ENCODE data around the gene FOXP3. TPM values are rescaled to one million over a fixed set of nuclear protein-coding genes. Genes with fewer than 3 reads are reported as not detected.
"Not testable (repeated sequence)": the region's sequence is repeated elsewhere in the genome, so short reads cannot be mapped to it uniquely, and the experiment has no call there.

The FOXP3 gene
- total RNA-seq, 1 donor from 2014 or later: 0.29 TPM

DNA sequence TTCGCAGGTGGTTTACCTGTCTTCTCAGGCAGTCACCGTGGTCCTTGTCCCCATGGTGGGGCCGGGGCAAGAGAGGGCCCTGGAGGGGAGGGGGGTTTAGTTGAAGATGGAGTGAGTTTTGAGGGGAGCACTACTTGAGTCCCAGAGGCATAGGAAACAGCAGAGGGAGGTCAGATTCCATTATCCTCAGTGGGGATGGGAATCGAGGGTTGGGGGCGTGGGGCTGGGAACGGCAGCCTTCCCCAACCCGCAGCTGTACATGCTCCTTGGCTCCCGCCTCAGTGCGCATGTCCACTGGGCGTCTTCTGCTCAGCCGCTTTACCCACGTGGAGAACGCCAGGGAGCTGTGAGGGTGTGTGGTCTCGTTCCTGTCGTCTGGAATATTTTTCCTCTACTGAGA, 38.8 kb upstream of the FOXP3 start, which contains the start of gene GAGE10:
Gene GAGE10, plus strand, starts transcription at position 301 of the 400 bp plus-strand sequence. CDS start 1,214 bp downstream, outside the sequence.
- TF ChIP-seq, protein P1, sequence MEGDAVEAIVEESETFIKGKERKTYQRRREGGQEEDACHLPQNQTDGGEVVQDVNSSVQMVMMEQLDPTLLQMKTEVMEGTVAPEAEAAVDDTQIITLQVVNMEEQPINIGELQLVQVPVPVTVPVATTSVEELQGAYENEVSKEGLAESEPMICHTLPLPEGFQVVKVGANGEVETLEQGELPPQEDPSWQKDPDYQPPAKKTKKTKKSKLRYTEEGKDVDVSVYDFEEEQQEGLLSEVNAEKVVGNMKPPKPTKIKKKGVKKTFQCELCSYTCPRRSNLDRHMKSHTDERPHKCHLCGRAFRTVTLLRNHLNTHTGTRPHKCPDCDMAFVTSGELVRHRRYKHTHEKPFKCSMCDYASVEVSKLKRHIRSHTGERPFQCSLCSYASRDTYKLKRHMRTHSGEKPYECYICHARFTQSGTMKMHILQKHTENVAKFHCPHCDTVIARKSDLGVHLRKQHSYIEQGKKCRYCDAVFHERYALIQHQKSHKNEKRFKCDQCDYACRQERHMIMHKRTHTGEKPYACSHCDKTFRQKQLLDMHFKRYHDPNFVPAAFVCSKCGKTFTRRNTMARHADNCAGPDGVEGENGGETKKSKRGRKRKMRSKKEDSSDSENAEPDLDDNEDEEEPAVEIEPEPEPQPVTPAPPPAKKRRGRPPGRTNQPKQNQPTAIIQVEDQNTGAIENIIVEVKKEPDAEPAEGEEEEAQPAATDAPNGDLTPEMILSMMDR (IDR thresholded peaks at IDR 0.05): no peak
- no peak for DNase-seq
- CTCF ChIA-PET: no interaction called here
- intact Hi-C loops (cut with micrococcal nuclease): no loop called here
- POLR2A ChIA-PET: no interaction called here
- ATAC-seq (ENCODE audit: low read depth): no peak
- Mint-ChIP-seq H3K4me1 (no peaks in the 10 kb centered on the region), H3K27me3 (no peaks in the 10 kb centered on the region), H3K27ac (no peak within 1 kb of the TSS), H3K4me3 (no peak within 1 kb of the TSS), H3K9me3 (no peaks in the 10 kb centered on the region), H3K36me3 (ENCODE audit: low read depth) (no peaks in the 10 kb centered on the region)

DNA sequence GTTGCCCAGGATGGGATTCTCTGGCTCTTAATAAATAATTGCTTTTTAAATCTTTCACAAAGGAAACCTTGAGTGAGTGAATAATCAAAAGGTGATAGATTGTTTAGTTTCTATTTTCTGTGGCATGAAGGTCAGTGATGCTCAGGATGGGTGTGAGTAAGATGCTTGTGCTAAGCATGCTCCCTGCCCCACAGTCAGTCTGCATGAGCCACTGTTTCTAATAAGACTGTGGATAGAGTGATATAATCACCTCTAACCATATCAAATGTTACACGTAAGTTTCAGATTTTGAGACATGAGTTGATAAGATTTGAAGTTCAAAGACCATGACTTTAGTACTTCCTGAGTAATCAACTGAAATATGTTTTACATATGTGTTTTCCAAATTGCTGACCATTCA, 36.2 kb upstream of the FOXP3 start:
- DNase-seq: no peak
- Mint-ChIP-seq H3K9me3 (no peaks in the 10 kb centered on the region), H3K4me3 (no peak overlapping the region), H3K36me3 (ENCODE audit: low read depth) (no peaks in the 10 kb centered on the region), H3K4me1 (no peaks in the 10 kb centered on the region), H3K27ac (no peak overlapping the region), H3K27me3 (peaks cover 1% of the 10 kb centered on the region)
- intact Hi-C loops (cut with micrococcal nuclease): no loop called here
- TF ChIP-seq, protein P1 (IDR thresholded peaks at IDR 0.05): no peak
- CTCF ChIA-PET: no interaction called here
- no peak for ATAC-seq (ENCODE audit: low read depth)
- POLR2A ChIA-PET: no interaction called here

DNA sequence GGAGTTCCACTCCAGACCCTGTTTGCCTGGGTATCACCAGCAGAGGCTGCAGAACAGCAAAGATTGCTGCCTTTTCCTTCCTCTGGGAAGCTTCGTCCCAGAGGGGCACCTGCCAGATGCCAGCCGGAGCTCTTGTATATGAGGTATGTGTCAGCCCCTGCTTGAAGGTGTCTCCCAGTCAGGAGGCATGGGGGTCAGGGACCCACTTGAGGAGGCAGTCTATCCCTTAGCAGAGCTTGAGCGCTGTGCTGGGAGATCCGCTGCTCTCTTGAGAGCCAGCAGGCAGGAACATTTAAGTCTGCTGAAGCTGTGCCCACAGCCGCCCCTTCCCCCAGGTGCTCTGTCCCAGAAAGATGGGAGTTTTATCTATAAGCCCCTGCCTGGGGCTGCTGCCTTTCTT, 34.8 kb upstream of the FOXP3 start:
- DNase-seq; H3K27ac Mint-ChIP-seq; POLR2A ChIA-PET; CTCF ChIA-PET; H3K4me3 Mint-ChIP-seq; H3K4me1 Mint-ChIP-seq; H3K9me3 Mint-ChIP-seq; ATAC-seq (ENCODE audit: low read depth); H3K36me3 Mint-ChIP-seq (ENCODE audit: low read depth); H3K27me3 Mint-ChIP-seq; intact Hi-C loops (cut with micrococcal nuclease): not testable (repeated sequence)

DNA sequence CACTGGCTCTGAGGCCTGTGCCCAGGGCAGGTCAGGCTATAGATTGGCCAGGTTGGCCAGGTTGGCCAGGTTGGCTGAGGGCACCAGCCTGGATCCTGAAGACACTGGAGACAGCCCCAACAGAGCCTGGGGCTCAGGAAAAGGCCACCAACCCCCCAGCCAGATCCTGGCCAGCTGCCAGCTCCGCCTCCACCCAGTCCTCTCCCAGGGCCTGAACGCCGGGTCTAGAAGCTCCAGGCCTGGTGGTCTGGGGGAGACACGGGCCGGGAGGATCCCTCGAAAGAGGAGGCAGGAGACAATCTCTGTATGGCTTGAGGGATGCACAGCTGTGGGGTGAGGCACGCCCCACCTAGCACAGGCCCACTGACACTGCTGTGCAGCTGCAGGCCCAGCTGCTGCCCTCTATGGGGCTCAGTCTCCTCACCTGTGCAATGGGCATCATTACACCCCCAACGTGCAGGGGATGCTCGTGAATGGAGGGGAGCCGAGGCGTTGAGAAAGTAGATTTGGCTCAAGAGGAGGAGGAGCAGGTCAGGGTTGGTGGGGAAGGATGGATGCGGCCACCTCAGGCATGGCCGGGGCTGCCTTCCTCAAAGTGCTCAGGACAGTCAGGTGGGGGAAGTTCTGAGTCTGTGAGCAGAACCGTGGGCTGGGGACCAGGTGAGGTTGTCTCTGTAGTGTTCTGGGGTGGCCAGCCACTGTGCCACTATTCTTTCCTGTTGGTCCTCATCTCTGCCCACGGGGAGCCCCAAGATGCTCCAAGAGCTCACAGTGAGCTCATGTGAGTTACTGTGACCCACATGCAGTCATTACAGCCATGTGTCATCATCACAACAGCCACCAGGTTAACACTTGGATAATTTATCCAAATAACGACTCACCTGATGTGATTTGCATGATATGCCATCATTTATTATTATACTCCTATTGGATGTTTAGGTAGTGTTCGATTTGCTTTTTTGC, 28.2 kb upstream of the FOXP3 start:
- TF ChIP-seq, protein P1 (IDR thresholded peaks at IDR 0.05): no peak
- Mint-ChIP-seq H3K4me3 (no peak overlapping the region), H3K9me3 (no peaks in the 10 kb centered on the region), H3K27me3 (peaks cover 1% of the 10 kb centered on the region), H3K36me3 (ENCODE audit: low read depth) (no peaks in the 10 kb centered on the region), H3K27ac (no peak overlapping the region), H3K4me1 (no peaks in the 10 kb centered on the region)
- POLR2A ChIA-PET: no interaction called here
- intact Hi-C loops (cut with micrococcal nuclease): no loop called here
- DNase-seq: no peak
- no peak for ATAC-seq (ENCODE audit: low read depth)
- CTCF ChIA-PET: no interaction called here

DNA sequence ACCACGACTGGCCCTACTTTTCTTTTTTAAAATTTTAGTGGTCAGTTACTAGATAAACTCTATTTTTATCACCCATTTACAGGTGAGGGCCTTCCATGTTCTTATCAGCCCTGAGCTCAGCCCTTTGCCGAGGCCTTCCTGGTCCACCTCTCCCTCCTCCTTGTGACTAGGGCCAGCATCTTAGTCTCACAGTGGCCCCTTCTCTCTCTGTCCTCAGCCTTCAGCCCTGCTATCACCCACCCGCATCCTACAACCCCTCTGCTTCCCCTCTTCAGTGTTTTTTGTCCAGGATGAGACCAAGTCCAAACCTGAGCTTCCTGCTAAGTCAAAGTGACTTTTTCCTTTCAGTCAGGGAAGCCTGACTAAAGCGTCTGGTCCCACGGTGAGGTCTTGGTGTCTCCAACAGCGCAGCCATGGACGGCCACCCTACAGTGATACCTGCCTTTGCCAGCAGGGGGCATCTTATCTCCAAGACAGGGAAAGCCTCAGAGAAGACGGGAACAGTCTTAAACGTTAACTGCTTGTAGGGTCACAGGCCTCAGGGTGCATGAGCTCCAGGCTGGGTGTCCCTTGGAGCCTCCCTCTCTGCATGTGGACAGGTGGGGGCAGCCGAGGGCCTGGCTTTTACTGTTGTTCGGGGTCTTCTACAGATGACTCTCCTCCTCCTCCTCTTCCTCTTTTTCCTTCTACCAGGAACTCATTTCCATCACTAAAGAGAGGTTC, 27.3 kb upstream of the FOXP3 start:
- Mint-ChIP-seq H3K27ac (no peak overlapping the region), H3K27me3 (peaks cover under 1% of the 10 kb centered on the region), H3K36me3 (ENCODE audit: low read depth) (no peaks in the 10 kb centered on the region), H3K4me1 (no peaks in the 10 kb centered on the region), H3K4me3 (no peak overlapping the region), H3K9me3 (no peaks in the 10 kb centered on the region)
- ChIA-PET POLR2A (no interaction called here), CTCF (no interaction called here)
- DNase-seq (peak; percentile 19), ATAC-seq (ENCODE audit: low read depth) (peak; percentile 67)
- TF ChIP-seq, protein P1 (IDR thresholded peaks at IDR 0.05): no peak
- intact Hi-C loops (cut with micrococcal nuclease): no loop called here
